HUES6 (cell line): ENCODE measurements around the gene CFAP210.
"Not testable (repeated sequence)": the region's sequence is repeated elsewhere in the genome, so short reads cannot be mapped to it uniquely, and the experiment has no call there.

Experiments used
- H3K27ac ChIP-seq: 2 replicates; pipeline ENCODE4 v1.7.0; 2013; ENCODE audit warnings: low read depth, mild to moderate bottlenecking, low read length, inconsistent platforms
- H3K27me3 ChIP-seq: 2 replicates; pipeline ENCODE4 v1.6.1; 2013; ENCODE audit warnings: low read length; ENCODE audit not compliant: control insufficient read depth, insufficient read depth
- H3K36me3 ChIP-seq: 2 replicates; pipeline ENCODE4 v1.6.1; 2013; ENCODE audit warnings: low read length; ENCODE audit not compliant: control insufficient read depth, insufficient read depth
- H3K4me1 ChIP-seq: 2 replicates; pipeline ENCODE4 v1.6.1; 2013; ENCODE audit warnings: low read length; ENCODE audit not compliant: control insufficient read depth, insufficient read depth
- H3K4me3 ChIP-seq: 2 replicates; pipeline ENCODE4 v1.5.1; 2013; ENCODE audit warnings: low read depth, low read length
- H3K9ac ChIP-seq: one replicate; pipeline ENCODE4 v1.6.1; 2013; ENCODE audit warnings: mild to moderate bottlenecking, low read length
- H3K9me3 ChIP-seq: 2 replicates; pipeline ENCODE4 v1.6.1; 2013; ENCODE audit warnings: low read depth, low read length; ENCODE audit not compliant: control insufficient read depth, insufficient read depth

The CFAP210 gene

DNA sequence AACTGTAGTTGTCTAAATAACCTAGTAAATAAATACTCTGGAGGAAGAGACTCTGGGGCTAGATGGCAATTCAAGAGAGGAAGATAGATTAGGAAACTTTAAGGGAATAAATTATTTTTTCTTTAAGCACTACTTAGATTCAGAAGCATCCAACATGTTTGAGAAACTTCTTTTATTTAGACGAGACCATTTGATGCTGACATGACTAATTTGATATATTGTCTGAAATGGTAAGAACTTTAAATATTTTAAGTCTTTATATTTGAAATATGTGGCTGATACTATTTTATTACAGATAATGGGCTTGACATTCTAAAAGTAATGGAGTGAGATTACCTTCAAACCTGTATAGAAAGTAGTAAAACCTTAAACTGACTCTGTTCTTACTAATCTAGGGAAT is 73.7 kb downstream of the CFAP210 start:
- H3K9me3 ChIP-seq: no peaks in the 10 kb centered on the region
- peaks cover 49% of the 10 kb centered on the region for H3K36me3 ChIP-seq
- no peak overlapping the region for H3K9ac ChIP-seq
- H3K4me3 ChIP-seq: no peak overlapping the region
- no peak overlapping the region for H3K27ac ChIP-seq
- H3K4me1 ChIP-seq: no peaks in the 10 kb centered on the region
- no peaks in the 10 kb centered on the region for H3K27me3 ChIP-seq

DNA sequence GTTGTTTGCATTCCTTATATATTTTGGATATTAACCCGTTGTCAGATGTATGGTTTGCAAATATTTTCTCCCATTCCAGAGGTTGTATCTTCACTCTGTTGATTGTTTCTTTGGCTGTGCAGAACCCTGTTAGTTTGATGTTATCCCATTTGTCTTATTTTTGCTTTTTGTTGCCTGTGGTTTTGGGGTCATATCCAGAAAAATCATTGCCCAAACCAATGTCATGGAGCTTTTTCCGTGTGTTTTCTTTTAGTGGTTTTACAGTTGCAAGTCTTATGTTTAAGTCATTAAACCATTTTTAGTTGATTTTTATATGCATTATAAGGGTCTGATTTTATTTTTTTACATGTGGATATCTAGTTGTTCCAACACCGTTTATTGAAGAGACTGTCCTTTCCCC is 74.3 kb downstream of the CFAP210 start:
- no peak overlapping the region for H3K27ac ChIP-seq
- no peak overlapping the region for H3K9ac ChIP-seq
- no peaks in the 10 kb centered on the region for H3K27me3 ChIP-seq
- no peak overlapping the region for H3K4me3 ChIP-seq
- peaks cover 3% of the 10 kb centered on the region; the same call in 1 of the 2 replicates for H3K9me3 ChIP-seq
- peaks cover 50% of the 10 kb centered on the region for H3K36me3 ChIP-seq
- H3K4me1 ChIP-seq: no peaks in the 10 kb centered on the region

DNA sequence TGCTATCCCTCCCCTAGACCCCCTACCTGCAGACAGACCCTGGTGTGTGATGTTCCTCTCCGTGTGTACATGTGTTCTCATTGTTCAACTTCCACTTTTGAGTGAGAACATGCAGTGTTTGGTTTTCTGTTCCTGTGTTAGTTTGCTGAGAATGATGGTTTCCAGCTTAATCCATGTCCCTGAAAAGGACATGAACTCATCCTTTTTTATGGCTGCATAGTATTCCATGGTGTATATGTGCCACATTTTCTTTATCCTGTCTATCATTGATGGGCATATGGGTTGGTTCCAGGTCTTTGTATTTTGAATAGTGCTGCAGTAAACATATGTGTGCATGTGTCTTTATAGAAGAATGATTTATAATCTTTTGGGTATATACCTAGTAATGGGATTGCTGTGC is 78.2 kb downstream of the CFAP210 start:
- not testable (repeated sequence) for H3K9ac ChIP-seq

DNA sequence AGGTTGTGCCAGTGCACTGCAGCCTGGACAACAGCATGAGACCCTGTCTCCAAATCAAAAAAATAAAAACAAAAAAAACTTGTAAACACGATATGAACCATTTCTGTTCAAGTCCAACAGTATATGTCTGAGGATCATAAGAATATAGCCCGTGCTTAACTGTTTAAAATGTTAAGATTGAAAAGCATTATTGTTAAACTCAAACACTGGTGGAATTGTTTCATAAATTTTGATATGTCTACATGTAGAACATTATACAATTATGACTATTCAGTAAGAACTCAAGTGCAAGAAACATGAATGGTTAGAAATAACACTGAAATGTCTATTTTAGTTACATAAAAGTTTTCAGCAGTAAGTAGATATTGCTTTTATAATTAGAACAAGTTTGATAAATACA is 80.3 kb downstream of the CFAP210 start:
- Histone ChIP-seq H3K36me3 (peaks cover 69% of the 10 kb centered on the region), H3K4me3 (no peak overlapping the region), H3K27me3 (no peaks in the 10 kb centered on the region), H3K9me3 (peaks cover 3% of the 10 kb centered on the region; the same call in 1 of the 2 replicates), H3K27ac (no peak overlapping the region), H3K4me1 (no peaks in the 10 kb centered on the region), H3K9ac (no peak overlapping the region)

More for the DNA sequence above, 78.2 kb downstream of the CFAP210 start:
- H3K4me1 ChIP-seq, H3K4me3 ChIP-seq, H3K27ac ChIP-seq, H3K27me3 ChIP-seq, H3K9me3 ChIP-seq: not testable (repeated sequence)
- H3K36me3 ChIP-seq: peaks cover 61% of the 10 kb centered on the region

DNA sequence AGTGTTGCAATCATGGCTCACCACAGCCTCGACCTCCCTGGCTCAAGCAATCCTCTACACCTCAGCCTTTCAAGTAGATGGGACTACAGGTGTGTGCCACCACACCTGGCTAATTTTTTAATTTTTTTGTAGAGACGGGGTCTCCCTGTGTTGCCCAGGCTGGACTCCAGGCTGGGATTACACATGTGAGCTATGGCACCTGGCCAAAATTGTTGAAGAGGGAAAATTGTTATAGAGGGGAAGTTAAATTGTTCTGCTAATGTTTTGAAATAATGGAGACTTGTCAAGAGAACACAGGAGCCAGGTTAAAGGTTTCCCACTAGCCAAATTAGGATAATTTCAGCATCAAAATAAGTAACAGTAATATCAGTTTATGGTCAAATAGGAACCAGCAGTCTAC is 84.9 kb downstream of the CFAP210 start:
- Histone ChIP-seq H3K9ac (no peak overlapping the region), H3K27me3 (no peaks in the 10 kb centered on the region), H3K27ac (no peak overlapping the region), H3K4me3 (no peak overlapping the region), H3K36me3 (peaks cover 92% of the 10 kb centered on the region), H3K9me3 (no peaks in the 10 kb centered on the region), H3K4me1 (no peaks in the 10 kb centered on the region)

DNA sequence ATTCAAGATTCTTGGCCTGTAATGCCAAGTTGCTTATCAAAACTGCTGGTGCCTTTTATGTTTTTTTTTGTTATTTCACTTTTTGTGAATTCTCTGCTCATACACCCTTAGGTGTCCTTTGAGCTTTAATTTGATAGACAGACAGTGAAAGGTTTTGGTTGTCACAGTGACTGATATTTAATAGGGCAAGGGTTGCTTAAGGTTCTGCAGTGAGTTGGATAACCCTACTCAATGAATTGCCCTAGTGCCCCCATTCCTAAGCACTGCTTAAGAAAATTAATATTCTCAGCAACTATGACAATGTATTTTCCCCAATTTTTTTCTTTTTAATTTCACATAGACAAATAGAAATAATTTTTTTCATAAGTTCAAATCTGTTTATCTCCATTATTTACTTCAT is 94.6 kb downstream of the CFAP210 start:
- peaks cover 9% of the 10 kb centered on the region for H3K36me3 ChIP-seq
- no peaks in the 10 kb centered on the region for H3K4me1 ChIP-seq
- no peak overlapping the region; the same call in 1 of the 2 replicates for H3K27ac ChIP-seq
- H3K27me3 ChIP-seq: no peaks in the 10 kb centered on the region
- H3K9me3 ChIP-seq: no peaks in the 10 kb centered on the region
- no peak overlapping the region for H3K9ac ChIP-seq
- no peak overlapping the region for H3K4me3 ChIP-seq

DNA sequence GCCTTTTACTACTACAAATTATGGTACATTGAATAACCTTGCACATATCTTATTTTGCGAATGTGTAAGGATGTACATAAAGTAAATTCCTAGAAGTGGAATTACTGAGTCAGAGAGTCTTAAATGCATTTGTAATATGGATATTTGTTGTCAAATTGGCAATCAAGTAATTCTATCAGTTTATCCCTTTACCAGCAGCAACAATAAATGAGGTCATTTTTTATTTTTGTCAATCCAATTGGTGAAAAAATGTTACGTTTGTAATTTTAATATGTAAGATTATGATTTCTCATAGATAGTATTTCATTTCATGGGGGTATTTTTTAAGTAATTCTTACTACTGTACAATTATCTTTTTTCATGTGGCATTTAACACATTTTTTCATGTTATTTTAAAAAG is 95.2 kb downstream of the CFAP210 start:
- Histone ChIP-seq H3K9ac (no peak overlapping the region), H3K27ac (no peak overlapping the region; the same call in 1 of the 2 replicates), H3K27me3 (no peaks in the 10 kb centered on the region), H3K4me3 (no peak overlapping the region), H3K9me3 (no peaks in the 10 kb centered on the region), H3K4me1 (no peaks in the 10 kb centered on the region), H3K36me3 (peaks cover 4% of the 10 kb centered on the region; the same call in 1 of the 2 replicates)

DNA sequence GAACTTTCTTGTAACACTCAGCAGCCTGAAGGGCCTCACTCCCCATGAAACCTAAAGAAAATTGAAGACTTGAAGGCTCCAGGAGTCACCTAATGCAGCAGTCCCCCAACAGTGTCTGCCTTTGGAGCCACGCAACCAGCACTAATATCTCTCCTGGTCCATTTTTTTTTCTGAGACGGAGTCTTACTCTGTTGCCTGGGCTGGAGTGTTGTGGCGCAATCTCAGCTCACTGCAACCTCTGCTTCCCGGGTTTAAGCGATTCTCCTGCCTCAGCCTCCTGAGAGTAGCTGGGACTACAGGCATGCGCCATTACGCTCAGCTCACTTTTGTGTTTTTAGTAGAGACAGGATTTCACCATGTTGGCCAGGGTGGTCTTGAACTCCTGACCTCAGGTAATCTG is 97.7 kb downstream of the CFAP210 start:
- not testable (repeated sequence) for H3K36me3 ChIP-seq, H3K9me3 ChIP-seq, H3K27me3 ChIP-seq, H3K27ac ChIP-seq, H3K4me3 ChIP-seq, H3K4me1 ChIP-seq, H3K9ac ChIP-seq
